IPS-18c (cell line): ENCODE results near the gene NLRP3.
"Not testable (repeated sequence)": the region's sequence is repeated elsewhere in the genome, so short reads cannot be mapped to it uniquely, and the experiment has no call there.

ENCODE experiments used
- H3K4me3 ChIP-seq: 2 replicates; pipeline ENCODE4 v1.7.0; 2013; ENCODE audit warnings: low read depth, mild to moderate bottlenecking, low read length, moderate library complexity; ENCODE audit not compliant: insufficient read depth
- H3K9me3 ChIP-seq: one replicate; pipeline ENCODE4 v1.6.1; 2013; ENCODE audit warnings: mild to moderate bottlenecking, low read length, moderate library complexity; ENCODE audit not compliant: control insufficient read depth, insufficient read depth

NLRP3 gene

GRCh38 chr1:247451388-247452010, 35.5 kb downstream of the NLRP3 start:
- H3K9me3 ChIP-seq, result no peaks in the 10 kb centered on the region
- H3K4me3 ChIP-seq, result no peak overlapping the region

- Histone ChIP-seq H3K4me3 (no peak overlapping the region), H3K9me3 (no peaks in the 10 kb centered on the region)
Observed at GRCh38 chr1:247452447-247453039, 36.6 kb downstream of the NLRP3 start.

- Histone ChIP-seq H3K4me3 (no peak overlapping the region), H3K9me3 (no peaks in the 10 kb centered on the region)
Observed at GRCh38 chr1:247453245-247453644, 37.3 kb downstream of the NLRP3 start.

GRCh38 chr1:247453997-247454396, 38.0 kb downstream of the NLRP3 start:
- Histone ChIP-seq H3K4me3 (no peak overlapping the region), H3K9me3 (no peaks in the 10 kb centered on the region)

- Histone ChIP-seq H3K9me3 (no peaks in the 10 kb centered on the region), H3K4me3 (no peak overlapping the region)
Observed at GRCh38 chr1:247456021-247456420, 40.0 kb downstream of the NLRP3 start.

- Histone ChIP-seq H3K9me3 (no peaks in the 10 kb centered on the region), H3K4me3 (no peak overlapping the region)
Observed at GRCh38 chr1:247456914-247457639, 41.1 kb downstream of the NLRP3 start.

- no peaks in the 10 kb centered on the region for H3K9me3 ChIP-seq
- H3K4me3 ChIP-seq, result no peak overlapping the region
Observed at GRCh38 chr1:247459507-247459906, 43.5 kb downstream of the NLRP3 start.

GRCh38 chr1:247465796-247466195, 49.8 kb downstream of the NLRP3 start:
- no peaks in the 10 kb centered on the region for H3K9me3 ChIP-seq

GRCh38 chr1:247467129-247467528, 51.2 kb downstream of the NLRP3 start:
- Histone ChIP-seq H3K9me3 (no peaks in the 10 kb centered on the region), H3K4me3 (no peak overlapping the region)

More at GRCh38 chr1:247465796-247466195, 49.8 kb downstream of the NLRP3 start:
- H3K4me3 ChIP-seq, result no peak overlapping the region

GRCh38 chr1:247468481-247469140, 52.6 kb downstream of the NLRP3 start:
- Histone ChIP-seq H3K4me3 (no peak overlapping the region), H3K9me3 (no peaks in the 10 kb centered on the region)

GRCh38 chr1:247469141-247469535, 53.2 kb downstream of the NLRP3 start:
- no peak overlapping the region for H3K4me3 ChIP-seq
- no peaks in the 10 kb centered on the region for H3K9me3 ChIP-seq

- not testable (repeated sequence) for H3K4me3 ChIP-seq, H3K9me3 ChIP-seq
Observed at GRCh38 chr1:247470942-247471429, 55.0 kb downstream of the NLRP3 start.

GRCh38 chr1:247471445-247472016, 55.6 kb downstream of the NLRP3 start:
- no peak overlapping the region for H3K4me3 ChIP-seq
- no peaks in the 10 kb centered on the region for H3K9me3 ChIP-seq

GRCh38 chr1:247472035-247472434, 56.1 kb downstream of the NLRP3 start:
- no peak overlapping the region for H3K4me3 ChIP-seq
- H3K9me3 ChIP-seq, result no peaks in the 10 kb centered on the region

GRCh38 chr1:247474367-247474766, 58.4 kb downstream of the NLRP3 start:
- Histone ChIP-seq H3K4me3 (no peak overlapping the region), H3K9me3 (no peaks in the 10 kb centered on the region)

GRCh38 chr1:247475793-247476192, 59.8 kb downstream of the NLRP3 start:
- Histone ChIP-seq H3K9me3 (no peaks in the 10 kb centered on the region), H3K4me3 (no peak overlapping the region)

- H3K9me3 ChIP-seq, H3K4me3 ChIP-seq: not testable (repeated sequence)
Observed at GRCh38 chr1:247476328-247477058, 60.5 kb downstream of the NLRP3 start.
